GM18508 (cell line): ENCODE measurements around the gene C19orf33.
A peak's percentile ranks its signal among the peaks of the same experiment; 100 is the strongest.
"Not testable (repeated sequence)": the region's sequence is repeated elsewhere in the genome, so short reads cannot be mapped to it uniquely, and the experiment has no call there.

Source experiments
- ATAC-seq: cut with Tn5 transposase; IDR thresholded peaks from one replicate; pipeline ENCODE4 v1.9.1; 2021; ENCODE audit warnings: moderate number of reproducible peaks; ENCODE audit not compliant: insufficient read depth, unreplicated experiment

Gene C19orf33

GRCh38 chr19:38335949-38336637 is 32.0 kb downstream of the C19orf33 start:
- ATAC-seq: peak; percentile 35

GRCh38 chr19:38336638-38337359 is 32.7 kb downstream of the C19orf33 start:
- peak; percentile 14 for ATAC-seq

- ATAC-seq: no peak
Measured at GRCh38 chr19:38337360-38337653, 33.3 kb downstream of the C19orf33 start.

GRCh38 chr19:38339011-38339410 is 35.0 kb downstream of the C19orf33 start:
- ATAC-seq: not testable (repeated sequence)

GRCh38 chr19:38340927-38341326 is 36.9 kb downstream of the C19orf33 start:
- ATAC-seq: no peak

GRCh38 chr19:38346837-38347236 is 42.8 kb downstream of the C19orf33 start:
- no peak for ATAC-seq

- no peak for ATAC-seq
Measured at GRCh38 chr19:38350883-38351282, 46.8 kb downstream of the C19orf33 start.

GRCh38 chr19:38351865-38352395 is 47.9 kb downstream of the C19orf33 start:
- ATAC-seq: no peak

GRCh38 chr19:38352611-38353010 is 48.6 kb downstream of the C19orf33 start:
- ATAC-seq: no peak
